HCT116 (cell line): ENCODE measurements around the gene RTN4.

Experiments used
- CEBPB ChIP-seq: IDR thresholded peaks from 2 replicates; pipeline ENCODE4 v1.6.1; 2012; ENCODE audit warnings: low read depth
- EZH2phosphoT487 ChIP-seq: fragments of 200-600 bp; IDR thresholded peaks from 2 replicates; pipeline ENCODE4 v1.6.1; 2018; ENCODE audit warnings: antibody characterized with exemption, borderline replicate concordance
- JUND ChIP-seq: IDR thresholded peaks from 2 replicates; pipeline ENCODE4 v1.6.1; 2012
- MAX ChIP-seq: IDR thresholded peaks from 2 replicates; pipeline ENCODE4 v1.6.1; 2012
- POLR2A ChIP-seq: IDR thresholded peaks from 2 replicates; pipeline ENCODE4 v1.7.0; 2011; ENCODE audit warnings: borderline replicate concordance; ENCODE audit not compliant: insufficient read depth, insufficient read length; ENCODE audit errors: extremely low read depth
- POLR2AphosphoS5 ChIP-seq: IDR thresholded peaks from 2 replicates; pipeline ENCODE4 v1.6.1; 2011; ENCODE audit warnings: mild to moderate bottlenecking, low read depth, low read length, moderate library complexity
- RAD21 ChIP-seq: IDR thresholded peaks from 2 replicates; pipeline ENCODE4 v1.6.1; 2012; ENCODE audit warnings: low read depth, mild to moderate bottlenecking
- TCF7L2 ChIP-seq: IDR thresholded peaks from 2 replicates; pipeline ENCODE4 v1.7.0; 2011; ENCODE audit warnings: borderline replicate concordance, inconsistent platforms; ENCODE audit not compliant: insufficient read depth, insufficient read length; ENCODE audit errors: extremely low read depth
- YY1 ChIP-seq: IDR thresholded peaks from 2 replicates; pipeline ENCODE4 v1.6.1; 2011; ENCODE audit warnings: low read length, low read depth, moderate library complexity, mild to moderate bottlenecking; ENCODE audit not compliant: insufficient replicate concordance; ENCODE audit errors: extremely low read depth
- ZFX ChIP-seq: fragments of 450-650 bp; IDR thresholded peaks from 2 replicates; pipeline ENCODE4 v1.6.1; 2017
- TF ChIP-seq, protein P1 (sequence below), 3 experiments: fragments of 200-600 bp in 1 of 3; sonication (generic) in 1 of 3; IDR thresholded peaks in 2 of 3; conservative IDR thresholded peaks in 1 of 3; 2 replicates each; pipeline ENCODE4 v1.5.1; 2012 to 2017; ENCODE audit warnings: low read depth in 2 of 3, low read length in 2 of 3, antibody characterized with exemption in 1 of 3, borderline replicate concordance in 1 of 3, control low read depth in 1 of 3, mild to moderate bottlenecking in 1 of 3, mixed read lengths in 1 of 3, mixed run types in 1 of 3, moderate library complexity in 1 of 3; ENCODE audit not compliant: insufficient read depth in 1 of 3

GRCh38 chr2:54981385-54981784, 68.9 kb downstream of the RTN4 start:
- TF ChIP-seq, protein P1, sequence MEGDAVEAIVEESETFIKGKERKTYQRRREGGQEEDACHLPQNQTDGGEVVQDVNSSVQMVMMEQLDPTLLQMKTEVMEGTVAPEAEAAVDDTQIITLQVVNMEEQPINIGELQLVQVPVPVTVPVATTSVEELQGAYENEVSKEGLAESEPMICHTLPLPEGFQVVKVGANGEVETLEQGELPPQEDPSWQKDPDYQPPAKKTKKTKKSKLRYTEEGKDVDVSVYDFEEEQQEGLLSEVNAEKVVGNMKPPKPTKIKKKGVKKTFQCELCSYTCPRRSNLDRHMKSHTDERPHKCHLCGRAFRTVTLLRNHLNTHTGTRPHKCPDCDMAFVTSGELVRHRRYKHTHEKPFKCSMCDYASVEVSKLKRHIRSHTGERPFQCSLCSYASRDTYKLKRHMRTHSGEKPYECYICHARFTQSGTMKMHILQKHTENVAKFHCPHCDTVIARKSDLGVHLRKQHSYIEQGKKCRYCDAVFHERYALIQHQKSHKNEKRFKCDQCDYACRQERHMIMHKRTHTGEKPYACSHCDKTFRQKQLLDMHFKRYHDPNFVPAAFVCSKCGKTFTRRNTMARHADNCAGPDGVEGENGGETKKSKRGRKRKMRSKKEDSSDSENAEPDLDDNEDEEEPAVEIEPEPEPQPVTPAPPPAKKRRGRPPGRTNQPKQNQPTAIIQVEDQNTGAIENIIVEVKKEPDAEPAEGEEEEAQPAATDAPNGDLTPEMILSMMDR (IDR thresholded peaks at IDR 0.05 in 2 of 3, conservative IDR thresholded peaks at IDR 0.05 in 1 of 3; ENCODE audit: borderline replicate concordance in 1 of 3, insufficient read depth in 1 of 3, low read depth in 2 of 3, low read length in 2 of 3), result no peak
- no peak for TF ChIP-seq POLR2A
- TF ChIP-seq YY1, result no peak
- no peak for TF ChIP-seq POLR2AphosphoS5
- no peak for TF ChIP-seq JUND
- TF ChIP-seq CEBPB, result no peak
- no peak for TF ChIP-seq ZFX
- no peak for TF ChIP-seq TCF7L2
- TF ChIP-seq EZH2phosphoT487, result no peak
- no peak for TF ChIP-seq MAX
- no peak for TF ChIP-seq RAD21
